Lower lobe of right lung (tissue), 2 donors: ENCODE results near the gene JMJD8. TPM values are rescaled to one million over a fixed set of nuclear protein-coding genes. Genes with fewer than 3 reads are reported as not detected.

ENCODE experiments used
- ATAC-seq, 2 donors: fragments of 200-7000 bp; cut with Tn5 transposase; one replicate each; pipeline ENCODE4 v1.9.1; 2020 to 2022; ENCODE audit warnings: mild to moderate bottlenecking in 2 of 2, moderate library complexity in 2 of 2
- DNase-seq: peaks from one replicate; pipeline ENCODE4 v3.0.0-alpha.2; 2020
- H3K27ac ChIP-seq: fragments of 200-600 bp; one replicate; pipeline ENCODE4 v1.8.0; 2022
- H3K27me3 ChIP-seq: fragments of 200-600 bp; one replicate; pipeline ENCODE4 v1.8.0; 2022; ENCODE audit warnings: low read depth
- H3K36me3 ChIP-seq: fragments of 200-600 bp; one replicate; pipeline ENCODE4 v1.8.0; 2022; ENCODE audit warnings: mild to moderate bottlenecking
- H3K4me1 ChIP-seq: fragments of 200-600 bp; one replicate; pipeline ENCODE4 v1.8.0; 2022
- H3K4me3 ChIP-seq: fragments of 200-600 bp; one replicate; pipeline ENCODE4 v1.8.0; 2022; ENCODE audit warnings: mild to moderate bottlenecking
- H3K9me3 ChIP-seq: fragments of 200-600 bp; one replicate; pipeline ENCODE4 v1.8.0; 2022
- CTCF ChIP-seq: fragments of 200-600 bp; IDR thresholded peaks from one replicate; pipeline ENCODE4 v1.8.0; 2022; ENCODE audit warnings: antibody characterized with exemption, mild to moderate bottlenecking
- intact Hi-C: fragments of 100-400 bp; cut with DNase I; formaldehyde crosslinking; loops from one replicate; pipeline ENCODE4 v1.11.0; 2022
- total RNA-seq: library from RNA; stranded (reverse); fragmentation: NEBNext Ultra II Directional; extraction: Animal tissue kit (Norgen Biotek cat#: 25700); gene quantifications from one replicate; pipeline ENCODE4 v1.2.1, GENCODE V29; 2021
- donor health status: DM: no; HTN: yes; CAD: no; lungs with severe emphysema.

JMJD8 gene
- total RNA-seq, 1 donor from 2014 or later: 43.2 TPM

GRCh38 chr16:671353-672131 lies 12.6 kb downstream of the JMJD8 start:
- ATAC-seq (no peak), DNase-seq (no peak)
- H3K4me3 ChIP-seq: no peak overlapping the region
- H3K27me3 ChIP-seq: peaks cover 4% of the 10 kb centered on the region
- H3K4me1 ChIP-seq: peaks cover 29% of the 10 kb centered on the region
- H3K36me3 ChIP-seq: peaks cover 49% of the 10 kb centered on the region
- H3K9me3 ChIP-seq: no peaks in the 10 kb centered on the region
- H3K27ac ChIP-seq: no peak overlapping the region
- intact Hi-C loops: no loop called here
- no peak for TF ChIP-seq CTCF

- peaks cover 49% of the 10 kb centered on the region for H3K36me3 ChIP-seq
- no peak overlapping the region for H3K27ac ChIP-seq
- intact Hi-C loops: no loop called here
Observed at GRCh38 chr16:670485-671352, 13.4 kb downstream of the JMJD8 start.

DNA sequence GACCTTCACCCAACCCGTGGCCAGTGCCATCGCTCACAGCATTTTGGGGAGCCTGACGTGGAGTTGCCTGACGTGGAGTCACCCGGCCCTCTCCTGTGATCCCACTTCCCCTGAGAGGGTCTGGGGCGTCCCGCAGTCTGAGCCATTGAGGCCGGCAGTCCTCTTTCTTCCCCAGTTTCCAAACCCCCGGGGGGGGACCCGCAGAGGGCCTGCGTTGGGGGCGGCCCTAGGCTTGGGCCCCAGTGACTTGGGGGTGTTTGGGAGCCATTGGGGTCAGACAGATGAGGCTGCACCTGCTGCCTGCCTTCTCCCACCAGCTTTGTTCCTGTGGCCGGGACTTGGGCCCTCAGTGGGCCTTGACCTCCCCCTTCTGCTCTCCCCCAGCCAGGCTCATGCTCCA lies 14.5 kb downstream of the JMJD8 start:
- intact Hi-C loops: no loop called here
- Histone ChIP-seq H3K36me3 (peaks cover 49% of the 10 kb centered on the region), H3K4me3 (no peak overlapping the region), H3K9me3 (no peaks in the 10 kb centered on the region), H3K27me3 (no peaks in the 10 kb centered on the region), H3K27ac (no peak overlapping the region), H3K4me1 (peaks cover 22% of the 10 kb centered on the region)
- ATAC-seq (no peak), DNase-seq (no peak)
- no peak for TF ChIP-seq CTCF

More at GRCh38 chr16:670485-671352, 13.4 kb downstream of the JMJD8 start:
- no peak for DNase-seq
- no peaks in the 10 kb centered on the region for H3K9me3 ChIP-seq
- no peak for ATAC-seq
- H3K4me1 ChIP-seq: peaks cover 29% of the 10 kb centered on the region
- no peak for TF ChIP-seq CTCF
- no peaks in the 10 kb centered on the region for H3K27me3 ChIP-seq
- no peak overlapping the region for H3K4me3 ChIP-seq

DNA sequence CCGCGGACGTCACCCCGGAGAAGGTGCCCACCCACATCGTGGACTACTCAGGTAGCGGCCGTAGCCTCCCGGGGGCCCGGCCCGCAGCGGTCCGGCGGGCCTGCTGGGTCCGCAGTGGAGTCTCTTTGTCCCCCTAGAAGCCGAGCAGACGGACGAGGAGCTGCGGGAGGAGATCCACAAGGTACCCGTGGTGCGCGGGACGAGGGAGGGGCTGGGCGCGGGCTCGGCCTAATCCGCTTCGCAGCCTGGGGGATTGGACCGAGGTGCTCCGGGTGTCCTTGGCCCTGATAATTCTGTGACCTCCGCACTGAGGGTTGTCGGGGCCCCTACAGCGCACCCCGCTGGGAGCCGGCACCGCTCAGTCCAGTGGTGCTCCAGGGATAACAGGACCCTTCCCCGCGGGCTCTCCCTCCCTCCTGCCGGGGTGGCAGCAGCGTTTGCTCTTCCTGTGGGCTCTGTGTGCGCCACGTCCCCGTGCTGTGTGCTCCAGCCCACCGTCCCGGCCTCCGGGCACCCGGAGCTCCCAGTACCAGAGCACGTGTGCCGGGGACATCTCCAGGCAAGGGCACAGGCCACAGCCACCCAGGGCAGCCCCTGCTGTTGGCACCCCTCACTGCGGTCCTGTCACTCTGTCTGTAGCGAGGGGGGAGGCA lies 15.5 kb downstream of the JMJD8 start:
- TF ChIP-seq CTCF: no peak
- Histone ChIP-seq H3K9me3 (no peaks in the 10 kb centered on the region), H3K36me3 (peaks cover 45% of the 10 kb centered on the region), H3K4me3 (peak overlapping the region; percentile 96), H3K27ac (peak overlapping the region; percentile 87), H3K4me1 (peaks cover 18% of the 10 kb centered on the region), H3K27me3 (no peaks in the 10 kb centered on the region)
- DNase-seq (no peak), ATAC-seq (peak; percentile 0 to 11)
- intact Hi-C loops: no loop called here

- peak within 1 kb of the TSS; percentile 87 for H3K27ac ChIP-seq
- TF ChIP-seq CTCF: peak; percentile 87
Observed at GRCh38 chr16:667780-668518, 16.2 kb downstream of the JMJD8 start, which contains the start of gene RHOT2. RHOT2 (plus strand) TSS chr16:668132; CDS start chr16:668200, 68 bp downstream.

More at GRCh38 chr16:667780-668518, 16.2 kb downstream of the JMJD8 start, which contains the start of gene RHOT2:
- Histone ChIP-seq H3K4me1 (peaks cover 18% of the 10 kb centered on the region), H3K9me3 (no peaks in the 10 kb centered on the region), H3K27me3 (no peaks in the 10 kb centered on the region), H3K4me3 (peak within 1 kb of the TSS; percentile 96), H3K36me3 (peaks cover 38% of the 10 kb centered on the region)
- DNase-seq (peak; percentile 96), ATAC-seq (peak; percentile 95 to 97)
- intact Hi-C loops: no loop called here
